GM12878 (cell line): ENCODE data around the gene FBXO42. TPM values are rescaled to one million over a fixed set of nuclear protein-coding genes. Genes with fewer than 3 reads are reported as not detected.

Experiments
- ATAC-seq: fragments of 200-7000 bp; cut with Tn5 transposase; 3 replicates; pipeline ENCODE4 v1.9.1; 2020; ENCODE audit warnings: mild to moderate bottlenecking, moderate library complexity
- BruUV-seq: library from RNA; stranded (reverse); fragments of 400-500 nt; replicated peaks from 2 replicates; lab custom pipeline; 2021; lab: Mats Ljungman, UMichigan
- CTCF ChIA-PET: fragments of 300-600 bp; sonication (Branson Sonifier 250); formaldehyde crosslinking; extraction: SDS; loops from one replicate; lab custom pipeline; 2021; ENCODE audit warnings: inconsistent platforms; lab: Yijun Ruan, JAX
- POLR2A ChIA-PET: fragments of 350-600 bp; formaldehyde crosslinking; extraction: SDS; loops from one replicate; lab custom pipeline; 2021; ENCODE audit warnings: inconsistent platforms; lab: Charles Lee
- RAD21 ChIA-PET: fragments of 300-600 bp; sonication (Branson Sonifier 250); formaldehyde crosslinking; loops from one replicate; lab custom pipeline; 2023; ENCODE audit warnings: antibody characterized with exemption; ENCODE audit not compliant: unreplicated experiment; lab: Charles Lee
- SMC1A ChIA-PET: fragments of 300-600 bp; sonication (Branson Sonifier 250); formaldehyde crosslinking; loops from one replicate; lab custom pipeline; 2023; ENCODE audit not compliant: unreplicated experiment, uncharacterized antibody; lab: Charles Lee
- DNase-seq: peaks from one replicate; pipeline ENCODE4 v3.0.0-alpha.2; 2011; ENCODE audit warnings: low read depth, low spot score
- FAIRE-seq: peaks from 3 replicates; lab custom pipeline; 2011; peaks lifted over from hg19 to GRCh38; lab: Jason Lieb, UNC
- H2AFZ ChIP-seq: 2 replicates; pipeline ENCODE4 v1.6.0; 2011; ENCODE audit warnings: low read depth, low read length, control low read depth; ENCODE audit not compliant: control insufficient read depth
- H3K27ac ChIP-seq: 2 replicates; pipeline ENCODE4 v1.5.1; 2011; ENCODE audit warnings: control low read depth; ENCODE audit not compliant: control insufficient read depth, insufficient read depth
- H3K27me3 ChIP-seq, 2 experiments: replicated peaks in 1 of 2; 2 replicates each; pipeline versions ENCODE4 v1.6.0 to v1.6.1; 2011; ENCODE audit warnings: low read length in 1 of 2; ENCODE audit not compliant: control insufficient read depth in 2 of 2, insufficient read depth in 2 of 2
- H3K36me3 ChIP-seq, 2 experiments: 2 replicates each; pipeline ENCODE4 v1.5.1; 2011; ENCODE audit warnings: low read length in 1 of 2; ENCODE audit not compliant: control insufficient read depth in 2 of 2, insufficient read depth in 2 of 2
- H3K4me1 ChIP-seq: 2 replicates; pipeline ENCODE4 v1.6.1; 2011; ENCODE audit warnings: mild to moderate bottlenecking, low read length, moderate library complexity, mixed read lengths; ENCODE audit not compliant: control insufficient read depth, insufficient read depth
- H3K4me2 ChIP-seq: 2 replicates; pipeline ENCODE4 v1.6.0; 2011; ENCODE audit warnings: control low read depth; ENCODE audit not compliant: control insufficient read depth, insufficient read depth
- H3K4me3 ChIP-seq: fragments of 200-600 bp; sonication (generic); 2 replicates; pipeline ENCODE4 v1.5.1; 2016
- H3K79me2 ChIP-seq: 2 replicates; pipeline ENCODE4 v1.6.0; 2011; ENCODE audit warnings: low read length; ENCODE audit not compliant: control insufficient read depth, insufficient read depth
- H3K9ac ChIP-seq: 2 replicates; pipeline ENCODE4 v1.8.0; 2011; ENCODE audit warnings: low read length, control low read depth, mixed read lengths; ENCODE audit not compliant: control insufficient read depth, insufficient read depth
- H3K9me3 ChIP-seq: replicated peaks from 3 replicates; pipeline ENCODE4 v1.5.1; 2011; ENCODE audit warnings: mild to moderate bottlenecking, low read length; ENCODE audit not compliant: control insufficient read depth, insufficient read depth
- H4K20me1 ChIP-seq: 2 replicates; pipeline ENCODE4 v1.6.0; 2011; ENCODE audit not compliant: control insufficient read depth, insufficient read depth
- CHD1 ChIP-seq: IDR thresholded peaks from 2 replicates; pipeline ENCODE4 v1.6.1; 2012; ENCODE audit warnings: low read depth, low read length, improper control_type of control experiment
- IKZF2 ChIP-seq, 2 experiments: fragments of 450-650 bp; IDR thresholded peaks; 2 replicates each; pipeline ENCODE4 v1.6.1; 2017; ENCODE audit warnings: mild to moderate bottlenecking in 2 of 2, moderate library complexity in 2 of 2
- IRF5 ChIP-seq: fragments of 450-650 bp; IDR thresholded peaks from 2 replicates; pipeline ENCODE4 v1.6.1; 2017; ENCODE audit warnings: borderline replicate concordance
- JUNB ChIP-seq: IDR thresholded peaks from 2 replicates; pipeline ENCODE4 v1.6.1; 2016; ENCODE audit warnings: antibody characterized with exemption, mild to moderate bottlenecking
- KAT2A ChIP-seq: conservative IDR thresholded peaks from 2 replicates; pipeline ENCODE4 v1.6.1; 2011; ENCODE audit warnings: low read depth, low read length; ENCODE audit not compliant: control insufficient read depth
- MEF2B ChIP-seq: fragments of 450-650 bp; IDR thresholded peaks from 2 replicates; pipeline ENCODE4 v1.6.1; 2018; ENCODE audit warnings: mild to moderate bottlenecking, moderate library complexity; ENCODE audit not compliant: partially characterized antibody, poor library complexity, severe bottlenecking
- MTA2 ChIP-seq: fragments of 450-650 bp; IDR thresholded peaks from 2 replicates; pipeline ENCODE4 v1.6.1; 2016; ENCODE audit warnings: low read depth, mild to moderate bottlenecking, moderate library complexity
- NFXL1 ChIP-seq: fragments of 450-650 bp; IDR thresholded peaks from 2 replicates; pipeline ENCODE4 v1.6.1; 2017; ENCODE audit warnings: antibody characterized with exemption, mild to moderate bottlenecking, borderline replicate concordance
- NRF1 ChIP-seq: conservative IDR thresholded peaks from 2 replicates; pipeline ENCODE4 v1.6.1; 2011; ENCODE audit warnings: mild to moderate bottlenecking, low read depth, low read length, improper control_type of control experiment
- PBX3 ChIP-seq: IDR thresholded peaks from 2 replicates; pipeline ENCODE4 v1.6.1; 2011; ENCODE audit warnings: mild to moderate bottlenecking, low read depth, low read length, moderate library complexity; ENCODE audit not compliant: insufficient replicate concordance
- POLR2AphosphoS5 ChIP-seq: IDR thresholded peaks from 2 replicates; pipeline ENCODE4 v1.6.1; 2011; ENCODE audit warnings: mild to moderate bottlenecking, low read length, inconsistent platforms
- SMARCA5 ChIP-seq: fragments of 450-650 bp; IDR thresholded peaks from 2 replicates; pipeline ENCODE4 v1.6.1; 2017; ENCODE audit warnings: mild to moderate bottlenecking
- SPI1 ChIP-seq: IDR thresholded peaks from 2 replicates; pipeline ENCODE4 v1.6.1; 2011; ENCODE audit warnings: low read depth, mild to moderate bottlenecking, low read length, moderate library complexity, borderline replicate concordance; ENCODE audit not compliant: insufficient read depth
- STAT3 ChIP-seq: IDR thresholded peaks from 2 replicates; pipeline ENCODE4 v1.6.1; 2011; ENCODE audit warnings: low read depth, low read length, improper control_type of control experiment
- TBL1XR1 ChIP-seq: IDR thresholded peaks from 2 replicates; pipeline ENCODE4 v1.6.1; 2012; ENCODE audit warnings: low read depth, low read length, improper control_type of control experiment
- TCF7 ChIP-seq: IDR thresholded peaks from 2 replicates; pipeline ENCODE4 v1.6.1; 2014; ENCODE audit warnings: antibody characterized with exemption, borderline replicate concordance
- YY1 ChIP-seq: IDR thresholded peaks from 2 replicates; pipeline ENCODE4 v1.6.1; 2011; ENCODE audit warnings: low read depth, mild to moderate bottlenecking, low read length
- WGBS: methylation state at CpG from one replicate; pipeline ENCODE4 v1.1.6; 2016; ENCODE audit warnings: low lambda C conversion rate; ENCODE audit not compliant: insufficient replicate concordance, insufficient coverage; ENCODE audit errors: missing lambda C conversion rate; 5-methylcytosine and 5-hydroxymethylcytosine counted together
- in situ Hi-C: fragments of 300-500 bp; cut with MboI; formaldehyde crosslinking; loops from 9 replicates; pipeline ENCODE4 v1.14.3; 2018; ENCODE audit warnings: mixed read lengths
- intact Hi-C: fragments of 100-400 bp; cut with micrococcal nuclease; formaldehyde crosslinking; loops from one replicate; pipeline ENCODE4 v1.14.2; 2022; ENCODE audit not compliant: unreplicated experiment
- polyA plus RNA-seq, 11 experiments: library from polyadenylated mRNA; depleted of rRNA in 4 of 11; unstranded in 6 of 11; stranded (reverse) in 5 of 11; fragments of >200 nt; fragmentation: Nextera tagmentation in 4 of 11; fragmentation: Illumina TruSeq in 1 of 11; extraction: Ambion mirVana in 4 of 11; extraction: Trizol in 1 of 11; gene quantifications; 1 replicate in 1 of 11; 2 replicates in 10 of 11; pipeline versions ENCODE4 v1.2.1 to v1.2.3, GENCODE V29; 2011 to 2016; ENCODE audit warnings: inconsistent platforms in 2 of 11, missing spikeins in 2 of 11, low read depth in 1 of 11
- total RNA-seq, 4 experiments: library from RNA; depleted of rRNA in 3 of 4; stranded (reverse); fragments of >200 nt in 3 of 4; fragmentation: Illumina TruSeq in 1 of 4; extraction: Trizol in 1 of 4; gene quantifications; 2 replicates each; pipeline versions ENCODE4 v1.2.1 to v1.2.3, GENCODE V29; 2013 to 2021

The FBXO42 gene
- total and polyA plus RNA-seq, 10 of the 15 experiments (the other 5 are each of a cell fraction or from before 2014, with no cell fraction given): 6.1 to 23.8 (median 15.2) TPM

GRCh38 chr1:16202281-16203210 lies 149.7 kb downstream of the FBXO42 start:
- BruUV-seq: no TSS peak
- Histone ChIP-seq H4K20me1 (no peaks in the 10 kb centered on the region), H3K9me3 (no peaks in the 10 kb centered on the region), H3K27me3 (no peaks in the 10 kb centered on the region), H2AFZ (no peak overlapping the region), H3K4me2 (no peak overlapping the region), H3K9ac (no peak overlapping the region), H3K4me3 (no peak overlapping the region), H3K27ac (no peak overlapping the region), H3K36me3 (no peaks in the 10 kb centered on the region), H3K79me2 (no peaks in the 10 kb centered on the region), H3K4me1 (peaks cover 4% of the 10 kb centered on the region; the same call in 1 of the 2 replicates)
- intact Hi-C loops (no loop called here), in situ Hi-C loops (no loop called here)
- 64% methylated on average over 21 of the region's 24 CpGs for WGBS
- POLR2A ChIA-PET: interaction anchor here (1.9 kb wide), 1 partner anchor 15 kb away, joined by 4 read pairs; no protein-coding TSS in a partner anchor
- no peak for DNase-seq
- ATAC-seq: no peak
- SMC1A ChIA-PET: no interaction called here
- TF ChIP-seq NFXL1 (no peak), MTA2 (no peak), PBX3 (no peak), TCF7 (no peak), KAT2A (no peak), IKZF2 (IDR thresholded peaks at IDR 0.05) (no peak), POLR2AphosphoS5 (no peak), NRF1 (no peak), YY1 (no peak), MEF2B (no peak), JUNB (no peak), SPI1 (no peak), CHD1 (no peak), STAT3 (no peak), TBL1XR1 (no peak), IRF5 (no peak), SMARCA5 (no peak)
- CTCF ChIA-PET: interaction anchor here (0.7 to 3.4 kb wide), 4 partner anchors 14 to 161 kb away, joined by 3 to 17 read pairs (median 4); no protein-coding TSS in a partner anchor
- RAD21 ChIA-PET: no interaction called here
- FAIRE-seq: no peak
